Trophoblast cell (in vitro differentiated cells and primary cell): ENCODE measurements around the gene RNF212.

Source experiments
- DNase-seq, 2 donors: peaks; one replicate each; pipeline ENCODE4 v3.0.0-alpha.2; 2016
- H2AFZ ChIP-seq: 2 replicates; pipeline ENCODE4 v1.6.1; 2013; ENCODE audit warnings: low read length, moderate library complexity, mild to moderate bottlenecking; ENCODE audit not compliant: insufficient read depth, poor library complexity
- H2AK5ac ChIP-seq: 2 replicates; pipeline ENCODE4 v1.6.1; 2013; ENCODE audit warnings: mild to moderate bottlenecking, low read length
- H2BK120ac ChIP-seq: 2 replicates; pipeline ENCODE4 v1.6.1; 2013; ENCODE audit warnings: low read length, mild to moderate bottlenecking, moderate library complexity; ENCODE audit not compliant: insufficient read depth, poor library complexity
- H2BK12ac ChIP-seq: 2 replicates; pipeline ENCODE4 v1.6.1; 2013; ENCODE audit warnings: mild to moderate bottlenecking, low read length, moderate library complexity
- H2BK5ac ChIP-seq: 2 replicates; pipeline ENCODE4 v1.6.1; 2013; ENCODE audit warnings: low read length, low read depth, moderate library complexity, mild to moderate bottlenecking; ENCODE audit not compliant: poor library complexity
- H3K14ac ChIP-seq: 2 replicates; pipeline ENCODE4 v1.6.1; 2013; ENCODE audit warnings: mild to moderate bottlenecking, low read length
- H3K18ac ChIP-seq: 2 replicates; pipeline ENCODE4 v1.6.1; 2013; ENCODE audit warnings: mild to moderate bottlenecking, low read length
- H3K23ac ChIP-seq: 2 replicates; pipeline ENCODE4 v1.6.1; 2013; ENCODE audit warnings: low read length
- H3K27ac ChIP-seq: 2 replicates; pipeline ENCODE4 v1.5.1; 2013; ENCODE audit warnings: low read depth, mild to moderate bottlenecking, inconsistent platforms, low read length, moderate library complexity
- H3K27me3 ChIP-seq: 2 replicates; pipeline ENCODE4 v1.6.1; 2013; ENCODE audit warnings: inconsistent platforms, mild to moderate bottlenecking, low read length, moderate library complexity; ENCODE audit not compliant: insufficient read depth
- H3K36me3 ChIP-seq, 2 experiments: 1 replicate in 1 of 2; 2 replicates in 1 of 2; pipeline ENCODE4 v1.6.1; 2013; ENCODE audit warnings: low read length in 2 of 2, mild to moderate bottlenecking in 2 of 2, moderate library complexity in 1 of 2; ENCODE audit not compliant: insufficient read depth in 2 of 2, control insufficient read depth in 1 of 2
- H3K4ac ChIP-seq: 2 replicates; pipeline ENCODE4 v1.6.1; 2013; ENCODE audit warnings: low read depth, mild to moderate bottlenecking, low read length, moderate library complexity
- H3K4me1 ChIP-seq, 2 experiments: 1 replicate in 1 of 2; 2 replicates in 1 of 2; pipeline ENCODE4 v1.6.1; 2013; ENCODE audit warnings: low read length in 2 of 2, mild to moderate bottlenecking in 2 of 2, moderate library complexity in 1 of 2; ENCODE audit not compliant: insufficient read depth in 2 of 2, control insufficient read depth in 1 of 2
- H3K4me2 ChIP-seq: 2 replicates; pipeline ENCODE4 v1.6.1; 2013; ENCODE audit warnings: inconsistent platforms, mild to moderate bottlenecking, low read length, moderate library complexity
- H3K4me3 ChIP-seq: 2 replicates; pipeline ENCODE4 v1.5.1; 2013; ENCODE audit warnings: mild to moderate bottlenecking, low read depth, low read length, inconsistent platforms
- H3K79me1 ChIP-seq: one replicate; pipeline ENCODE4 v1.6.1; 2013; ENCODE audit warnings: low read length
- H3K79me2 ChIP-seq: 2 replicates; pipeline ENCODE4 v1.6.1; 2013; ENCODE audit warnings: low read length, mild to moderate bottlenecking; ENCODE audit not compliant: control insufficient read depth, insufficient read depth, poor library complexity
- H3K9ac ChIP-seq: 2 replicates; pipeline ENCODE4 v1.6.1; 2013; ENCODE audit warnings: mild to moderate bottlenecking, low read length
- H3K9me3 ChIP-seq: 2 replicates; pipeline ENCODE4 v1.6.1; 2013; ENCODE audit warnings: low read depth, mild to moderate bottlenecking, control low read depth, inconsistent platforms, low read length; ENCODE audit not compliant: insufficient read depth
- H4K12ac ChIP-seq: 2 replicates; pipeline ENCODE4 v1.6.1; 2013; ENCODE audit warnings: low read depth, mild to moderate bottlenecking, low read length, moderate library complexity
- H4K8ac ChIP-seq: 2 replicates; pipeline ENCODE4 v1.6.1; 2013; ENCODE audit warnings: low read depth, mild to moderate bottlenecking, low read length, moderate library complexity
- H4K91ac ChIP-seq: one replicate; pipeline ENCODE4 v1.6.1; 2013; ENCODE audit warnings: low read depth, mild to moderate bottlenecking, low read length, moderate library complexity
- WGBS: extraction: QIAGEN DNeasy Blood & Tissue Kit; methylation state at CpG from one replicate; pipeline ENCODE4 v1.1.7; 2013; ENCODE audit warnings: missing lambda C conversion rate; ENCODE audit not compliant: insufficient read length, insufficient coverage; ENCODE audit errors: extremely low coverage; 5-methylcytosine and 5-hydroxymethylcytosine counted together

The RNF212 gene

GRCh38 chr4:1060121-1060520 is 53.2 kb downstream of the RNF212 start:
- Histone ChIP-seq H4K8ac (no peak overlapping the region), H3K14ac (no peak overlapping the region), H3K9ac (no peak overlapping the region), H3K27me3 (no peaks in the 10 kb centered on the region), H2AK5ac (no peak overlapping the region), H2BK5ac (no peak overlapping the region), H4K12ac (no peak overlapping the region), H3K18ac (no peak overlapping the region), H3K9me3 (peaks cover 4% of the 10 kb centered on the region), H4K91ac (no peak overlapping the region), H3K4me2 (no peak overlapping the region), H3K4me1 (no peaks in the 10 kb centered on the region), H3K27ac (no peak overlapping the region), H3K79me1 (no peaks in the 10 kb centered on the region), H3K79me2 (no peaks in the 10 kb centered on the region), H2AFZ (no peak overlapping the region), H2BK12ac (no peak overlapping the region), H3K23ac (no peak overlapping the region), H3K4ac (no peak overlapping the region), H2BK120ac (no peak overlapping the region), H3K4me3 (no peak overlapping the region), H3K36me3 (no peaks in the 10 kb centered on the region)
- no peak for DNase-seq
- WGBS = no CpG with 5 or more reads among the region's 10 CpGs

DNA sequence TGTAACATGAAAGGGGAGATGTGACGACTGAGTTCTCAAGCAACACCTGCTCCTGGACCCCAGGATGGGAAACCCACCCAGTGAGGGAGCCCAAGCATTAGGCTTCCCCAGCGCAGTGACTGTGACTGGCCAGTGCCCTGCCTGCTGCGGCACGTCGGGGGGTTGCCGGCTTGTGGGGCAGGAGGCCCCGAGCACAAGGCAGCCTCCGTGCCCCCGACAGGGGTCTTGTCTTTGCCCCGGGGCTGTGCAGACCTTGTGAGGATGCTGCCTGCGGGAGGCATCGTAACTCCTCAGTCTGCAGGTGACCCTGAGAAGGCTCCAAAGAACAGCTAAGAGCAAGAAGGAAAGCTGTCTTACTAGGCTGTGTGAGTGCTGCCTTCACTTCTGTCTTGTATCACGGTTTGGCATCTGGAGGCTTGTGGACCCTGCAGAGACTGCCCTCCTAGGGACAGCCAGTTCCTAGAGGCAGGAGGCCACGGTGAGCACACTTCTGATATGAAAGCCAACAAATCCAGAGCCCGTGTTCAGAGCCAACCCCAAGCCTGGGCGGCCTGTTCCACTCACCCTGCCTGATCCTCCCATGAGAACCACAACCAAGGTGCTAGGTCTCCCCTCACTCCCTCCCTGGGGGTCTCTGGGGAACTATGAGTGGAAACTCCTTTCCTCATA is 54.2 kb downstream of the RNF212 start:
- H3K23ac ChIP-seq = no peak overlapping the region
- no peak overlapping the region for H4K12ac ChIP-seq
- H3K14ac ChIP-seq = no peak overlapping the region
- no peaks in the 10 kb centered on the region for H3K79me1 ChIP-seq
- H4K91ac ChIP-seq = no peak overlapping the region
- H3K9ac ChIP-seq = no peak overlapping the region
- H3K4me1 ChIP-seq = no peaks in the 10 kb centered on the region
- H2BK120ac ChIP-seq = no peak overlapping the region
- H4K8ac ChIP-seq = no peak overlapping the region
- no peak overlapping the region for H2AK5ac ChIP-seq
- DNase-seq = no peak
- no peaks in the 10 kb centered on the region for H3K27me3 ChIP-seq
- H3K4me2 ChIP-seq = no peak overlapping the region
- H3K27ac ChIP-seq = no peak overlapping the region
- WGBS = no CpG with 5 or more reads among the region's 16 CpGs
- no peak overlapping the region for H3K18ac ChIP-seq
- no peak overlapping the region for H2BK12ac ChIP-seq
- no peak overlapping the region for H2BK5ac ChIP-seq
- H3K4me3 ChIP-seq = no peak overlapping the region
- H2AFZ ChIP-seq = no peak overlapping the region
- H3K9me3 ChIP-seq = peaks cover 4% of the 10 kb centered on the region
- no peaks in the 10 kb centered on the region for H3K79me2 ChIP-seq
- H3K4ac ChIP-seq = no peak overlapping the region
- H3K36me3 ChIP-seq = no peaks in the 10 kb centered on the region

- no peak overlapping the region for H3K18ac ChIP-seq
- no peak overlapping the region for H3K4me2 ChIP-seq
- H2AFZ ChIP-seq = no peak overlapping the region
- H3K27me3 ChIP-seq = no peaks in the 10 kb centered on the region
- H3K23ac ChIP-seq = no peak overlapping the region
- H3K79me2 ChIP-seq = no peaks in the 10 kb centered on the region
- no peak overlapping the region for H4K91ac ChIP-seq
- peaks cover 4% of the 10 kb centered on the region for H3K9me3 ChIP-seq
- H4K12ac ChIP-seq = no peak overlapping the region
- H3K27ac ChIP-seq = no peak overlapping the region
- H3K4me1 ChIP-seq = no peaks in the 10 kb centered on the region
- H2AK5ac ChIP-seq = no peak overlapping the region
- H2BK5ac ChIP-seq = no peak overlapping the region
- no peak overlapping the region for H3K4ac ChIP-seq
- H2BK120ac ChIP-seq = no peak overlapping the region
- WGBS = no CpG with 5 or more reads among the region's 35 CpGs
- DNase-seq = no peak
- H2BK12ac ChIP-seq = no peak overlapping the region
- no peak overlapping the region for H4K8ac ChIP-seq
- no peaks in the 10 kb centered on the region for H3K36me3 ChIP-seq
- H3K4me3 ChIP-seq = no peak overlapping the region
- no peak overlapping the region for H3K14ac ChIP-seq
- H3K79me1 ChIP-seq = no peaks in the 10 kb centered on the region
- H3K9ac ChIP-seq = no peak overlapping the region
Observed at GRCh38 chr4:1058198-1058996, 55.0 kb downstream of the RNF212 start.

DNA sequence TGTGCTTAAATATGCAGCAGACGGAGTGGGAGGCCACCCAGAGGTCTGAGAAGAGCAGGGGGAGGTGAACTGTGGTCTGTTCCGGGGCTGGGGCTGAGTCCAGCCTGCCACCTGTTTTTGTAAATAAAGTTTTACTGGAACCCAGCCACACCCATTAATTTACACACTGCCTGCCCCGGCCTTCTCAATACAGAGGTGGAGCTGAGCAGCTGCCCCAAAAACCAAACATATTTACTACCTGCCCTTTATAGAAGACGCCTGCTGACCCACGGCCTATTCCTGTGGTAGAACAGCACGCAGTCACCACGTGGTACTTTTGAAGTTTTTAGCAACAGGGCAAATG is 56.0 kb downstream of the RNF212 start:
- Histone ChIP-seq H3K9ac (no peak overlapping the region), H3K4me2 (no peak overlapping the region), H3K79me2 (no peaks in the 10 kb centered on the region), H3K4me1 (no peaks in the 10 kb centered on the region), H3K4ac (no peak overlapping the region), H2BK120ac (no peak overlapping the region), H4K91ac (no peak overlapping the region), H3K14ac (no peak overlapping the region), H3K18ac (no peak overlapping the region), H3K79me1 (no peaks in the 10 kb centered on the region), H3K27me3 (no peaks in the 10 kb centered on the region), H2AFZ (no peak overlapping the region), H3K9me3 (peaks cover 6% of the 10 kb centered on the region), H4K12ac (no peak overlapping the region), H3K27ac (no peak overlapping the region), H3K4me3 (no peak overlapping the region), H4K8ac (no peak overlapping the region), H3K36me3 (no peaks in the 10 kb centered on the region), H2AK5ac (no peak overlapping the region), H2BK12ac (no peak overlapping the region), H3K23ac (no peak overlapping the region), H2BK5ac (no peak overlapping the region)
- DNase-seq = no peak
- no CpG with 5 or more reads among the region's 7 CpGs for WGBS
